Nephron (organoid): ENCODE measurements around the gene FARP1.

Experiments
- H3K27ac Mint-ChIP-seq, 3 experiments: 2 replicates each; pipeline ENCODE4 v1.8.0; 2020; ENCODE audit warnings: mixed read lengths in 3 of 3, mild to moderate bottlenecking in 2 of 3, moderate library complexity in 1 of 3
- H3K27me3 Mint-ChIP-seq: 2 replicates; pipeline ENCODE4 v1.8.0; 2021; ENCODE audit warnings: low read depth, mild to moderate bottlenecking, moderate library complexity, mixed read lengths
- H3K36me3 Mint-ChIP-seq: 2 replicates; pipeline ENCODE4 v1.8.0; 2020; ENCODE audit warnings: low read depth, mixed read lengths
- H3K4me1 Mint-ChIP-seq: 2 replicates; pipeline ENCODE4 v1.8.0; 2020; ENCODE audit warnings: mixed read lengths
- H3K4me3 Mint-ChIP-seq, 3 experiments: 2 replicates each; pipeline ENCODE4 v1.8.0; 2020; ENCODE audit warnings: mild to moderate bottlenecking in 3 of 3, mixed read lengths in 3 of 3, moderate library complexity in 2 of 3
- H3K9me3 Mint-ChIP-seq: 2 replicates; pipeline ENCODE4 v1.8.0; 2020; ENCODE audit warnings: mixed read lengths
- CTCF ChIP-seq, 3 experiments: fragments of 200-600 bp; sonication (generic); IDR thresholded peaks; one replicate each; pipeline ENCODE4 v1.5.0; 2021; ENCODE audit warnings: antibody characterized with exemption in 3 of 3; ENCODE audit not compliant: unreplicated experiment in 3 of 3

Gene FARP1

GRCh38 chr13:98182589-98182988 lies 39.7 kb downstream of the FARP1 start:
- H3K4me3 Mint-ChIP-seq, result no peak overlapping the region
- H3K27me3 Mint-ChIP-seq, result no peaks in the 10 kb centered on the region
- H3K4me1 Mint-ChIP-seq, result peaks cover 62% of the 10 kb centered on the region
- TF ChIP-seq CTCF (IDR thresholded peaks at IDR 0.05; ENCODE audit: unreplicated experiment in 3 of 3), result no peak
- H3K27ac Mint-ChIP-seq, result peak overlapping the region; percentile 44 to 64 (median 57)
- peaks cover 35% of the 10 kb centered on the region for H3K36me3 Mint-ChIP-seq
- peaks cover 9% of the 10 kb centered on the region for H3K9me3 Mint-ChIP-seq

DNA sequence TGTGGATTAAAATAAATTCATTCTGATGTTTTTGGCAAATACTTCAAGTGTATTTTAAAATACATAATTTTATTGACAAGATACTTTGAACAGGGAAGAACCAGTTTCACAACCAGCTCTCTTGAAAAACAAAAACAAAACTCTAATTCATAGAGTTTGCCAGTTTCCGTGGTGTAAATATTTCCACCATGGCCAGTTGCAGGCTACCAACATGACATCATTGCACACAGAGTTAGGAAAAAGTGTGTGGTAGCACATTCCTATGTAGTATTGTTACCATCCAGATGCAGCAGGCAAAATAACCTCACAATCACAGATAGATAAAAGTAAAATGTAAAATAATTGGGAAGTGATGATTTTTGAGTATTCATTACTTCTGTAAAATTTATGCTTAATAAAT lies 41.9 kb downstream of the FARP1 start:
- H3K4me3 Mint-ChIP-seq, result no peak overlapping the region
- H3K27me3 Mint-ChIP-seq, result no peaks in the 10 kb centered on the region
- peak overlapping the region; percentile 44 to 88 (median 66) for H3K27ac Mint-ChIP-seq
- no peak for TF ChIP-seq CTCF (IDR thresholded peaks at IDR 0.05; ENCODE audit: unreplicated experiment in 3 of 3)
- H3K9me3 Mint-ChIP-seq, result peaks cover 5% of the 10 kb centered on the region
- H3K4me1 Mint-ChIP-seq, result peaks cover 67% of the 10 kb centered on the region
- peaks cover 19% of the 10 kb centered on the region for H3K36me3 Mint-ChIP-seq

DNA sequence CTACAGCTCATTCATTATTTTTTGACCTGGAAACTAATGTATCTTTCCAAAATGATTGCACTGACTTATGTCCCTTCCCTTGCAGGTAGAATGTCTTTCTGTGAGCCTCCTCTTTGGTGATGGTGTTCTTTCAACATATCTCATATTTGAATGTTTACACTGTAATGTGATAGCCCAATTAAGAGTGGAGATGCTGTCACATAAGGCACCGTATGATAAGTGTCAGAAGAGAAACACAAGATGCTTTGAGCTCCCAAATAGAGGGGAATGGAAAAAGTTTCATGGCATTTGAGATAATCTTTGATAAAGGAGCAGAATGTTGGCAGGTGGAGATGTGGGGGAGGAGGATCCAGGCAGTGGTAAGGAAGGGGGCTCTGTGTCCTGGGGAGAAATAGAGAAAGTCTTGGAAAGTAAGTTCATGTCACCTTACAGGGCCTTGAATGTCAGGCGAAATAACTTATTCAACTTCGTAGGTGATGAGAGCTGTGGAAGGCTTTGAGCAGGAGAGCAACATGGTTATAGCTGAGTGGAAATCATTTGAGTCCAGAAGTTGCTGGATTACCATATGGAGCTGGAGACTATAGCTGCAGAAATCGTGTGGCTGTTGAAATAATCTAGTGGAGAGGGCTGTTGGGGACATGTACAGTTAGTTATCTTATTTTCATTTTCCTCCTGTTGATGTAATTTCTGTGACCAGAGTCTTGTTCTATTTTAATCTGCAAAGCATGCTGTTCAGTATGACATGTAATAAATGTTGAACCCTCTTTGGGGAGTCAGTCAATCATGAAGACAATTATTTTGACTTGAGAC lies 44.5 kb downstream of the FARP1 start:
- TF ChIP-seq CTCF (IDR thresholded peaks at IDR 0.05; ENCODE audit: unreplicated experiment in 3 of 3), result no peak
- Mint-ChIP-seq H3K4me3 (peak overlapping the region in 1 of 3 experiments; percentile 34), H3K4me1 (peaks cover 62% of the 10 kb centered on the region), H3K9me3 (no peaks in the 10 kb centered on the region), H3K36me3 (peaks cover 4% of the 10 kb centered on the region), H3K27ac (peak overlapping the region; percentile 72 to 90 (median 78)), H3K27me3 (no peaks in the 10 kb centered on the region)

- H3K36me3 Mint-ChIP-seq, result peaks cover 4% of the 10 kb centered on the region
- H3K9me3 Mint-ChIP-seq, result no peaks in the 10 kb centered on the region
- no peaks in the 10 kb centered on the region for H3K27me3 Mint-ChIP-seq
- H3K4me1 Mint-ChIP-seq, result peaks cover 61% of the 10 kb centered on the region
- no peak overlapping the region for H3K4me3 Mint-ChIP-seq
- TF ChIP-seq CTCF (IDR thresholded peaks at IDR 0.05; ENCODE audit: unreplicated experiment in 3 of 3), result no peak
- peak overlapping the region; percentile 72 to 90 (median 78) for H3K27ac Mint-ChIP-seq
Observed at GRCh38 chr13:98187965-98188261, 45.0 kb downstream of the FARP1 start.

- Mint-ChIP-seq H3K4me1 (peaks cover 61% of the 10 kb centered on the region), H3K27me3 (no peaks in the 10 kb centered on the region), H3K4me3 (no peak overlapping the region), H3K27ac (peak overlapping the region; percentile 72 to 90 (median 78)), H3K9me3 (no peaks in the 10 kb centered on the region), H3K36me3 (peaks cover 4% of the 10 kb centered on the region)
- TF ChIP-seq CTCF (IDR thresholded peaks at IDR 0.05; ENCODE audit: unreplicated experiment in 3 of 3), result no peak
Observed at GRCh38 chr13:98188544-98189166, 45.8 kb downstream of the FARP1 start.
